OCI-LY3 (cell line): ENCODE results near the gene IGHMBP2.

ENCODE experiments used
- EZH2phosphoT487 ChIP-seq: fragments of 200-600 bp; shearing (Covaris generic); IDR thresholded peaks from 2 replicates; pipeline ENCODE4 v1.6.1; 2018; ENCODE audit warnings: antibody characterized with exemption, mixed run types, low read depth
- TF ChIP-seq, protein P1 (sequence below): fragments of 200-600, 300-600 bp; sonication (generic); IDR thresholded peaks from 2 replicates; pipeline ENCODE4 v1.5.1; 2014; ENCODE audit warnings: antibody characterized with exemption, low read length, low read depth

DNA sequence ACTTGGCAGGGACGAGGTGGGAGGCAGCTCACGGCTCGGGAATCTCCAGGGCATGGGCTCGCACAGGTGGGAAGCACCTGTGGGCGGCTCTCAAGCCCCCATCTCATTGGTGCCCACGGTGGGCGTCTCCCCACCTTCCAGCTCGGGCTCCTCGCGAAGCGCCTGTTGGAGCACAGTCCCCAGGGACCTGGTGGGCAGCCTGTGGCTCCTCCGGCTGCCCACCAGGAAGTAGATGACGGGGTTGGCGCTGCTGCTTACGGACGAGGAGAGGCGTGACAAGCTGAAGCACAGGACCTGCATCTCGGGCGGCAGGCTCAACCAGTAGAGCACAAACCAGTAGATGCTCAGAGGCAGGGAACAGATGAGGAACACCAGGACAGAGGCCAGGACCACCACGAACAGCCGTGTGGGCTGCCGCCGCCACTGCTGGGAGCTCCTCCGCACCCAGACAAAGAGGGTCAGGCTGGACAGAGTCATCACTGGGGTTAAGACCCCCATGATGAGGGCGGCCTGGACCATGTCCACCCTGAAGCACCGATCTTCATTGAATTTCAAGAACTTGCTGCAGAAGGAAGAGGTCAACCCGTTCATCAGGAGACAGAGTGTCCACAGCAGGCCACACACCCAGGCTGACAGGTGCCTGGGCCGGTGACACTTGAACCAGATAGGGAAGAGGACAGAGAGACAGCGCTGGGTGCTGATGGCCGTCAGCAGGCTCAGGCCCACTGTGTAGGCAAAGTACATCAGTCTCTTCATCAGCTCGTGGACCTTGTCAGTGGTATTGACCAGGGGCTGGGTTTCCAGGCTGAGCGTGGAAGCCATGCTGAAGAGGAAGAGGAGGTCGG, 76.5 kb downstream of the IGHMBP2 start:
- TF ChIP-seq, protein P1, sequence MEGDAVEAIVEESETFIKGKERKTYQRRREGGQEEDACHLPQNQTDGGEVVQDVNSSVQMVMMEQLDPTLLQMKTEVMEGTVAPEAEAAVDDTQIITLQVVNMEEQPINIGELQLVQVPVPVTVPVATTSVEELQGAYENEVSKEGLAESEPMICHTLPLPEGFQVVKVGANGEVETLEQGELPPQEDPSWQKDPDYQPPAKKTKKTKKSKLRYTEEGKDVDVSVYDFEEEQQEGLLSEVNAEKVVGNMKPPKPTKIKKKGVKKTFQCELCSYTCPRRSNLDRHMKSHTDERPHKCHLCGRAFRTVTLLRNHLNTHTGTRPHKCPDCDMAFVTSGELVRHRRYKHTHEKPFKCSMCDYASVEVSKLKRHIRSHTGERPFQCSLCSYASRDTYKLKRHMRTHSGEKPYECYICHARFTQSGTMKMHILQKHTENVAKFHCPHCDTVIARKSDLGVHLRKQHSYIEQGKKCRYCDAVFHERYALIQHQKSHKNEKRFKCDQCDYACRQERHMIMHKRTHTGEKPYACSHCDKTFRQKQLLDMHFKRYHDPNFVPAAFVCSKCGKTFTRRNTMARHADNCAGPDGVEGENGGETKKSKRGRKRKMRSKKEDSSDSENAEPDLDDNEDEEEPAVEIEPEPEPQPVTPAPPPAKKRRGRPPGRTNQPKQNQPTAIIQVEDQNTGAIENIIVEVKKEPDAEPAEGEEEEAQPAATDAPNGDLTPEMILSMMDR: no peak
- no peak for TF ChIP-seq EZH2phosphoT487
